ENCODE data around the gene CELA2A.
"Not testable (repeated sequence)": the region's sequence is repeated elsewhere in the genome, so short reads cannot be mapped to it uniquely, and the experiment has no call there.

CELA2A gene

DNA sequence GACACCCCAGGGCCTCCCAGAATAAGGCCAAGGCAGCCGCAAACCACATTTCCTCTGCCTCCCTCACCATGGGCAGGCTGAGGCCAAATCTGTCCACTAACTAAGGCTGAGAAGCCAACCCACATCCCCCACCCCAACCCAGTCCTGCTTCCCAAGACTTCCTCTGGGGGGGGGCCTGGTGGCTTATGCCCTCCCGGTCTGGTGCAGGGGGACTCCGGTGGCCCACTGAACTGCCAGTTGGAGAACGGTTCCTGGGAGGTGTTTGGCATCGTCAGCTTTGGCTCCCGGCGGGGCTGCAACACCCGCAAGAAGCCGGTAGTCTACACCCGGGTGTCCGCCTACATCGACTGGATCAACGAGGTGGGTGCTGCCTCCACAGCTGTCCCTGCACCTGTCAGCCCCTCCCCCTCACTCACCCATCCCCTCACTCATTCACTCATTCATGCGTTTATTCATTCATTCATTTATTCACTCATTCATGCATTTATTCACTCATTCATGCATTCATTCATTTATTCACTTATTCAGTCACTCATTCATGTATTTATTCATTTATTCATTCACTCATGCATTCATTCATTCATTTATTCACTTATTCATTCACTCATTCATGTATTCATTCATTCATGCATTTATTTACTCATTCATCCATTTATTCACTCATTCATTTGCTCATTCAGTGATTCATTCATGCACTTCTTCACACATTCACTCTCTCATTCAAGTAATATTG lies 11.0 kb upstream of the CELA2A start:
- DNase-seq (ENCODE audit: low spot score), result no peak

DNA sequence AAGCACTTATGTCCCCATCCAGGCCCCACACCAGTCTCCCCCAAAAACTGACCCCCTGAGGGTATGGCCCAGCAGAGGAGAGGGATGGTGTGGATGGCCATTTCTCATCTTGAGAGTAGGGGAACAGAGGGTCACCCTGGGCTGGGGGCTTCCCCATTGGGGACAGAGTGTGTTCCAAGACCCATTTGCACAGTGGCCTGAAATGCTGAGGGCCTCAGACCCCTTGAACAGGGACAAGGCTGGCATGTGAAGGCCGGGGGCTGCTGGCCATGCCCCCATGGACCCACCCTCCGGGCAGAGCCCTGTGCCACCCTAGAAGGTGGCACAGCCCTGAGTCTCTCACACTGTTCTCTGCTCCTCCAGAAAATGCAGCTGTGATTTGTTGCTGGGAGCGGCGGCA lies 10.3 kb upstream of the CELA2A start:
- DNase-seq (ENCODE audit: low spot score), result no peak

DNA sequence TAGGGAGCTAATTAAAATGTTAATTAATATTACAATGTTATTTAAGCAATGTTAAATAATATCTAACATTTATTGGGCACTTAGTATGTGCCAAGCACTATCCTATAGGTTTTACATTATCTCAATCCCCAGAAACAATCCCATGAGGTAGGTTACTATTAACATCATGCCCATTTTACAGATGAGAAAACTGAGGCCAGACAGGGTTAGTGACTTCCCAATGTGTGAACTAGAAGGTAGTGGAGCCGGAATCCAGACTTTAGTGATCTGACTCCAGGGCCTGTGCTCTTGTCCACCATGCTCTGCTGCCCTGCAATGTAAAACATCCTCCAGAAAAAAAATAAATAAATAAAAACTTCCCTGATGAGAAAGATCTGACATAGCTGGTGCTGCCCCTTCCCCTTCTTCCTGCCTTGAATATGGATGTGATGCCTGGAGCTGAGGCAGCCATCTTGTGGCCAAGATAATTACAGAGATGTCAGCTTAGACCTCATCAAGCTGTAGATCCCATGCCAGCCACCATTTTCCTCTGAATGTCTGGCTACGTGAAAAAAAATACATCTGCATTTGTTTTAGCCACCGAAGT lies 7.6 kb upstream of the CELA2A start:
- DNase-seq (ENCODE audit: low spot score), result no peak

DNA sequence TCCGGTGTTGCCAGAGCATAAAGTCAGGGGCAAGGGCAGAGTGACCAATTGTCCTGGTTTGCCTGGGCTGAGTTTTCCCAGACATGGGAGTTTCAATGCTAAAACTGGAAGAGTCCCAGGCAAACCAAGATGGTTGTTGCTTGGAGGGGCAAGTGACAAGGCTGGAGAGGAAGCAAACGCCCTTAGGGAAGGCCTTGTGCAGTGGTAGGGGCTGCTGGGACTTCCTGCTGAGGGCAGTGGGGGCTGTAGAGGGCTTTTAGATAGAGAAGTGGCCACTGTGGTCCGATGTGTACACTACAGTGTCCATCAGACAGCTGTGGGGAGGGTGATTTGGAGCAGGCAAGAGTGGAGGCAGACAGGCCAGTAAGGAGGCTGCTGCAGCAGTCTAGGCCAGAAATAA lies 7.0 kb upstream of the CELA2A start:
- no peak for DNase-seq (ENCODE audit: low spot score)

DNA sequence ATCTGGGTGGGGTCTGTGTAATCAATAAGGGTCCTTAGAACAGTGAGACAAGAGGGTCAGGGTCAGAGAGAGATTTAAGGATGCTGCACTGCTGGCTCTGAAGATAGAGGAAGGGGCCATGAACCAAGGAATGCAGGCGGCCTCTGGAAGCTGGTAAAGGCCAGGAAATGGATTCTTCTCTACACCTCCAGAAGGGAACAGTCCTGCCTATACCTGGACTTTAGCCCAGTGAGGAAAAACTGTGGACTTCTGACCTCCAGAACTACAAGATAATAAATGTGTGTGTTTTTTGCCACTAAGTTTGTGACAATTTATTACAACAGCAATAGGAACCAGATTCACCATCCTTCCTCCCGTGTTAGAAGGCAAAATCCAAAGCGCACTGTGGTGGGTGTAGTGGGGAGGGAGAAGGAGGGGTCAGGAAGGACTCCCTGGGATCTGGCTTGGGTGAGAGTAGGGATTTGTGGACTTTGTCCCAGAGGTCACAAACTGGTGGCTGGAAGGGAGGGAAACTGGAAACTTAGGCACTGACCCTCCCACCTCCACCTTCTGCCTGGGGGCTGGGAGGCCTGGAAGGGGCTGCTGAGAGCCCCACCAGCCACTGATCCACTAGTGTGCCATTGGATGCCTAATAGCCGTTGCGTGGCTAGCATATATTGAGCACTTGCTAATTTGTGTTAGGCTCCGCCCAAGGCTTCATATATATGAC lies 5.4 kb upstream of the CELA2A start:
- no peak for DNase-seq (ENCODE audit: low spot score)

DNA sequence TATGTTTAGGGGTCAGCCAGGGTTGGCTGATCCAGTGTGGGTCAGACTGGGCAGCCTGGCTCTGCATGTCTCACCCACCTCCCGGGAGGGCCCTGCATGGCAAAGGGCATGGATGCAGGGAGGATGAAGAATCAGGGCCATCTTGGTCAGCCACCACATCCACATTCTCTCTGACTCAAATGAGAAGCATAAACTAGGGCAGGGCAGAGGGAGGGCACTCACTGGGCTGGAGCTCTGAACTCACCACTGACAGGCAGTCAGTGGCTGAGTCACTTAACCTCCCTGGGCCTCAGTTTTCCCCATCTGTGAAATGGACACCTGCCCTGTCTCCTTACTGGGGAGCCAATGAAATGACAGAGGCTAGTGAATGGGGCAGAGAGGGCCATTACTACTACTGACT lies 4.3 kb upstream of the CELA2A start:
- DNase-seq (ENCODE audit: low spot score), result no peak

DNA sequence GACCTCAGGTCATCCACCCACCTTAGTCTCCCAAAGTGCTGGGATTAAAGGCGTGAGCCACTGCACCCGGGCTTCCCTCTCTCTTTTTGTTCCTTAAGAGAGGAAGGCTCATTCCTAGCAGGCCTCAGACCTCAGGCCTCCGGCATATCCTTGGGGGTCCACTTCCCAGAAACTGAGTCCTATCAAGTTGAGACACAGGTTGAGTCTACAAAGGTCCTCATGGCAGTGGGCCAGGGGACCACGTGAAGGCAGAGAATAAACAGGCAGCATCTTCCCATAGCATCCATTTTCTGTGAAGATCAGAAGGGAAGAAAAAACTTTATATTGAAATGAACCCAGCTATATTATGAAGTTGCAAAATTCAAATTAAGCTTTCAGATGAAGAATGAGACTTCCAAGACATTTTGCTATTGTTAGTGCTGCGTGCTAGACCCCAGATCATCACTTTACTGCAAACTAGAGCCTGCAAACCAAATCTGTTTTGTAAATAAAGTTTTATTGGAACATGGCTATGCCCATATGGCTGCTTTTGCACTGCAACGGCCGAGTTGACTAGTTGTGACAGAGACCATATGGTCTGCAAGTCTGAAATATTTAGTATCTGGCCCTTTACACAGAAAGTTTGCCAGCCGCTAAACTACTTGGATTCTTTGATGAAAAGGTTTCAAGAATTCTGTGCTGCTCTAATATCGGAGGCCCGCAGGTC lies 3.5 kb upstream of the CELA2A start:
- DNase-seq (ENCODE audit: low spot score), result no peak

DNA sequence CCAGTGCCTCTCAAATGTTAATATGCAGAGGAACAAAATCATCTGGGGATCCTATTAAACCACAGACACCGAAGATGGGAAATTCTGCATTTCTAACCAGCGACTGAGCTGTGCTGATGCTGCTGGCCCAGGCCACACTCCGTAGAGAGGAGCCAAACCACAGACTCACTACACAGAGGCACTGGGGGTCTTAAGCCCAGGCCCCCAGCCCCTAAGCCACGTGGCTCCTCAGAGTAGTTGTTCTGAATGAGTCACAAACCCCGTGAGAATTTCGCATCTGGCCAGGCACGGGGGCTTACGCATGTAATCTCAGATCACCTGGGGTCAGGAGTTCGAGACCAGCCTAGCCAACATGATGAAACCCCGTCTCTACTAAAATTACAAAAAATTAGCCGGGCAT lies 2.8 kb upstream of the CELA2A start:
- DNase-seq (ENCODE audit: low spot score), result no peak

DNA sequence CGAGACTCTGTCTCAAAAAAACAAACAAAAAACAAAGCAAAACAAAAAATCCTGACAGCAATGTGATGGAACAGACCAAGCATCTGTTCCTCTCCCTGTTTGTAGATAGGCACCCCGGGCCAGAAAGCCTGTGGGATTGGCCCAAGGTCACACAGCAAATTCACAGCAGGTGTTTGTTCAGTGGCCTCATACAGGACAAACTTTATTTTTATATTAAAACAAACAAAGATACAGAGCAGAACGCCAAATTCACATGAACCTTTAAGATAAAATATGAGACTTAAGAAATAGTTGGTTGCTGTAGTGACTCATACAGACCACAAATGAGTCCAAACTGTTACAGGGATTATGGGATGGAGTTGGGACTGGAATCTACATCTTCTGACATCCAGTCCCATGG lies 2.3 kb upstream of the CELA2A start:
- DNase-seq (ENCODE audit: low spot score), result peak; percentile 44

DNA sequence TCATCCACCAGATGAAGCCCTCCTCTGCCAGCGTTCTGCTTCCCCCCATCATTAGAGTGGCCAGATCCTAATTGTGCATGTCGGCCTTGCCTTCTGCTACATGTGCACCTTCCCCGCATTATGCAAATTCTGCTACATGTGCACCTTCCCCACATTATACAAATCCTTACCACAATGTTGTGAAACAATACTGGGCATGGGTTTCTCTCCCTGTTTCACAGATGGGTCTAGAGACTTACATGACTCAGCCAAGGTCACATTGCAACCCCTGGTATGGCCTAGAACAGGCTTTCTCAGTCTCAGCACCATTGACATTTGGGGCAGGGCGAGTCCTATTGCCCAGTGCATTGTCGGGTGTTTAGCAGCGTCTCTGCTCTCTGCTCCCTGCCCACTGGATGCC lies 1.0 kb upstream of the CELA2A start:
- no peak for DNase-seq (ENCODE audit: low spot score)

DNA sequence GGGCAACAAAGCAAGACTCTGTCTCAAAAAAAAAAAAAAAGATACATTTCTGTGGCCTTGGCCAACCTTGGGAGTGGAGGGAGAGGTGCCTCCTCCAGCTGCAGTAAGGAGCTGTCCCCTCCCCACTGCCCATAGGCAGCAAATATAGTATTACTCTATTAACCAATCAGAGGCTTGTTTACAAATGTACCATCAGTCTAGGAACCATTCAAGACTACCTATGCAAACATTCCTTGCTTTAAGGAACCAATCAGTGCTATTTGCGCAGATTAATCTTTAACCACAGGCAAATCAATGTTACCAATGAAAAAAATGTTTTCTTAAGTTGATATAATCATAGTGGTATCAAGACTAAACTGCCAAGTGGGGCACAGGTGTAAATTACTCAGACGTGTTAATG lies 1.1 kb downstream of the CELA2A start:
- no peak for DNase-seq (ENCODE audit: low spot score)

DNA sequence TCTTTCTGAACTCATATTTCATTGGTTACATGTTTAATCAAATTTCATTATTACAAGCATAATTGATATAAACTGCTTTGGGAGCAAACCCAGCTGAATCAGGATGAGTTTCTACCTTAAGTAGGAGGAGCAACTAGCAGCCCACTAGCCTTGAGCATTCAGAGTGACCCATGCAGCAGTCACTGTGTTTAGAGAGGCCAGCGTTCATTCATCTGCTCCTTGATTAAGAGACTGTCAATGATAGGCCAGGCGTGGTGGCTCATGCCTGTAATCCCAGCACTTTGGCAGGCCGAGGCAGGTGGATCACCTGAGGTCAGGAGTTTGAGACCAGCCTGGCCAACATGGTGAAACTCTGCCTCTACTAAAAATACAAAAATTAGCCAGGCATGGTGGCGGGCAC lies 1.9 kb downstream of the CELA2A start:
- not testable (repeated sequence) for DNase-seq (ENCODE audit: low spot score)

DNA sequence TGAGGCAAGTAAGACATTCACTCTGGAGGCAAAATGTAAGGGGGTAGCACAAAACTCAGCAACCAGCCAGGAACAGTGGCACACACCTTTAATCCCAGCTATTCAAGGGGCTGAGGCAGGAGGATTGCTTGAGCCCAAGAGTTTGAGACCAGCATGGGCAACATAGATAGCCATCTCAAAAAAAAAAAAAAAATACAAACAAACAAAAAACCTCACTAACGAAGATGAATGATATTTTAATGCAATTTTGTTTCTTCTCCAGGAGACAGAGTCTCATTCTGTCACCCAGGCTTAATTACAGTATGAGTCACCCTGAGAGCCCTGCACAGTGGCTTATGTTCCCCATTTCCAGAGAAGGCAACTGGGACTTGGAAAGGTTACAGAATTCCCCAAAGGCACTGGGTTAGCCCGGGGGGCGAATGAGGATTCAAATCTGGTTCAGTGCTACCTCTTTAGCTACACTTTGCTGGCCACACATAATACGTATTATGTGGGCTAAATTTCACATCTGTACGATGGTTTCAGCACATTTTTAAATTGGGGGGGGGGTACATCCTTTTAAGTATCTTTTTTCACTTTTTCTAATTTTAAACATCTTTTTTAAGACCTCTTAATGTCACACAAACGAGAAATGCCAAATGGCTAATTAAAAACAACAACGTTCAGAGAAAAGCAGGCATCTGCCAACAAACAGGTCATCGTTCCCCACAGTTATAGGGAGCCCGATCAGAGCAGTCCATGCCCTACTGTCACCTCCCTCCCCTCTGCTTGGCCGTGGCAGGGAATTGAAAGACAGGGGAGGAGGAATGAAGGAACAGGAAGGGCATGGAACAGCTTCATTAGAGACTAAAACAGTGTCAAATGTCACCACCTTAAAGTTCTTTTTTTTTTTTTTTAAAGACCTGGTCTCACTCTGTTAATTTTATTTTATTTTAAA lies 3.5 kb downstream of the CELA2A start:
- DNase-seq (ENCODE audit: low spot score), result no peak

DNA sequence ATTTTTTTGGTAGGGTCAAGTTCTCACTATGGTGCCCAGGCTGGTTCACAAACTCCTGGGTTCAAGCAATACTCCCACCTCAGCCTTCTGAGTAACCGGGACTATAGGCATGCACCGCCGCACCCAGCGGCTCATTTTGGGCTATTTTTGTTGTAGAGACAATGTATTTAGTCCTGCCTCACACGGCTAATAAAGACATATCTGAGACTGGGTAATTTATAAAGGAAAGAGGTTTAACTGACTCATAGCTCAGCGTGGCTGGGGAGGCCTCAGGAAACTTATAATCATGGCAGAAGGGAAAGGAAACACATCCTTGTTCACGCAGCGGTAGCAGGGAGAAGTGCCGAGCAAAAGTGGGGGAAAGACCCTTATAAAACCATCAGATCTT lies 4.2 kb downstream of the CELA2A start:
- DNase-seq (ENCODE audit: low spot score), result no peak

DNA sequence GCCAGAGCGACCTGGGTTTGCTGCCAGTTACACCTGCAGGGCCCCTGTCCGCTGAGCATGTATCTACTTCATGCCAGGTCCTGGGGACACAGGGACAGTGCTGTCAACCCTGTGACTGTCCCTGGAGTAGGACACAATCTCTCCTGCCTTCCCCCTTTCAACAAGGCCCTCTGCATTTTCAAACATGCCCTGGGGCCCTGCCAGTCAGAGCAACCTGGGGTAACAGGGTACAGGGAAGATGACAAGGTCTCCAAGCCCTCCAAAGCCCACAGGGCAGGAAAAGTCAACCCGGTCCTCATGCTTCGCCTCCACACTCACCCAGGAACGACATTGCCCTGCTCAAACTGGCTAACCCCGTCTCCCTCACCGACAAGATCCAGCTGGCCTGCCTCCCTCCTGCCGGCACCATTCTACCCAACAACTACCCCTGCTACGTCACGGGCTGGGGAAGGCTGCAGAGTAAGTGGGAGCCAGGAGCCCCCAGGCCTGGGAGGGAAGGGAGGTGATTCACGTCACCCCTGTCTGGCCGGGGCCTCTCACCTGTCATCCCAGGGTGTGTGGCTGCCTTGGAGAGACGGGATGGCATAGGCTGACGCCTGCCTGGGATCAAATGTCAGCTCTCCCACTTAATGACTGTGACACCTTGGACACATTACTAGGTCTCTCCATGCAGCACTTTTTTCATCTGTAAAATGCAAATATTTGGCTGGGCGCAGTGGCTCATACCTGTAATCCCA lies 6.7 kb downstream of the CELA2A start:
- not testable (repeated sequence) for DNase-seq (ENCODE audit: low spot score)

DNA sequence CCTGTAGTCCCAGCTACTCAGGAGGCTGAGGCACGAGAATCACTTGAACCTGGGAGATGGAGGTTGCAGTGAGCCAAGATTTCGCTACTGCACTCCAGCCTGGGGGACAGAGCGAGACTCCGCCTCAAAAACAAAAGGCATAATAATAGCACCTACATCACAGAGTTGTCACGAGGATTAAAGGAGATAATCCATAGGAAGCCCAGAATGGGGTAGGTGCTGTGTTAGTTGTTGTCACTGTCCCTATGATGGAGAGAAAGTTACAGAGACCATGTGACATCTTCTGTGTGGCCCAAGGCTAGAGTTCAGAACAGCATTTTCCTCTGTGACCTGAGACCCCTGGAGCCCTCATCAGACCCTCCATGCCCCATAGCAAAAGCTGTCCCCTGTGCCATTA lies 7.4 kb downstream of the CELA2A start:
- DNase-seq (ENCODE audit: low spot score), result not testable (repeated sequence)

DNA sequence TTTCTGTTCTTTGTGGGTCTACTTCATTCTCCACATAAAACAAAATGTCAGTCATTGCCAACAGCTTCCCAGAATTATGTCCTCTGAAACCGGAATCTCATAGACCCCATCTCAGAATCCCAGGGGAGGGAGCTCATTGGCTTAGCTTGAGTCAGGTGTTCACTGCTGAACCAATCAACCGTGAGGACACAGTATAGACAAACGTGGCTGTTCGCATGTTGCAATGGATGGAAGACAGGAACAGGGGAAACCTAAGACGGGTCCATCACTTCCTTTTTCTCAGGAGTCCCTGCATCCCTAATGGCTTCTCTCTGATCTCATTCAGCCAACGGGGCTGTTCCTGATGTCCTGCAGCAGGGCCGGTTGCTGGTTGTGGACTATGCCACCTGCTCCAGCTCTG lies 9.1 kb downstream of the CELA2A start:
- DNase-seq (ENCODE audit: low spot score), result no peak

DNA sequence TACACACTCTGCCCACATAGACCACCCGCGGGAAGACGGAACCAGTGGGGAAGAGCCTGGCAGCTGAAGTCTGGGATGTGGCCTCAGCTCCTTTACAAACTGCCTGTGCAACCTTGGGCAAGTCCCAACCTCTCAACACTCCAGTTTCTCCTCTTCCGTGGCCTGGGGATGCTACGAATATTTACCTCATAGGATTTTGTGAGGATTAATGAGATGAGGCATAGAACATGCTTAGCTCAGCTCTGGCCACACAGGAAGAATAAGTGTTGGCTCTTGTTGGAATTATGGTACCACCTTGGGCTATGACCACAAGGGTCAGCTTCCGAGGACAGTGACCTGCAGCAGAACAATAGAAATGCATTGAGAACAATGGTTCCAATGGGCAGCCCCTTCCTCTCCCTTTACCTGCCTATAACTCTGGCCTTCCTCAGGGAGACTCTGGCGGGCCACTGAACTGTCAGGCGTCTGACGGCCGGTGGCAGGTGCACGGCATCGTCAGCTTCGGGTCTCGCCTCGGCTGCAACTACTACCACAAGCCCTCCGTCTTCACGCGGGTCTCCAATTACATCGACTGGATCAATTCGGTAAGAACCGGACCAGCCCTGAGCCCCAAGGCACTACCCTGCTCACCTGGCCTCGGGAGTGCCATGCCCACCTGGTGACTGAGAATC lies 10.6 kb downstream of the CELA2A start:
- DNase-seq (ENCODE audit: low spot score), result not testable (repeated sequence)

DNA sequence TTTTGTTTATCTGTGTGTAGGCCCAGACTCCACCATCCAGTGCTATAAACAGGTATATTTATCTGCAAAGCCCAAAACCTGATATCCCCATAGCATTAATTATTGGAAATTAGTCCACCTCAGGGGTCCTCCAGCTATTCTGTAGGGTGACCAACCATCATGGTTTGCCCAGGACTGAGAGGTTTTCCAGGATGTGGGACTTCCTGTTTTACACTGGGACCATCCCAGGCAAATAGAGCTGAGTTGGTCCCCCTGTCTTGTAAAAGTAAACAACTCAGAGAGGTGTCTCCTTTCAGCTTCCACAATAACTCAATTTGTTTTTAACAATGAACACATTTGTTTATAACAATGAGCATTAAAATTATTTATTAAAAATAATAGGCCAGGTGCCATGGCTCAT lies 11.6 kb downstream of the CELA2A start:
- DNase-seq (ENCODE audit: low spot score), result no peak

DNA sequence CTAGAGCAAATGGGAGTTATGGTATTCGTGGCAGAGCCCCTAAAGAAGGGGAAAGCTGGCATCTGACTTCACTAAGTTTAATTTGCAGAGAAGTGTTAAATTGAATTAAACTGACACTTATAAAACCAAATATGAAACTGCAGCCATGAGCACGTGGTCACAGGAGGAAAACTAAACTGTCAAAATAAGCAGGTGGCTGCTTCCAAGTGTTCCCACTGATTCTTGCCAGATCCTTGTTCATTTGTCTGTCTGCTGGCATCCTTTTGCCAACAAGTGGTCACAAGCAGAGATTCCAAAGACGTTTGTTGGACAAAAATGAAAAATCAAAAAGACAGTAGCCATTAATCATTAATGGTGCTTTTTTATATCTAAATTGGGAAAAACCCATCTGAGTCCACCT lies 12.8 kb downstream of the CELA2A start:
- DNase-seq (ENCODE audit: low spot score), result no peak
